ENCODE measurements around the gene TGFBR3.

Gene TGFBR3

GRCh38 chr1:91799159-91799558 lies 86.8 kb downstream of the TGFBR3 start:
- no peak for DNase-seq (ENCODE audit: low spot score)

- DNase-seq (ENCODE audit: low spot score): no peak
Observed at GRCh38 chr1:91798740-91799139, 87.2 kb downstream of the TGFBR3 start.

- DNase-seq (ENCODE audit: low spot score): no peak
Observed at GRCh38 chr1:91798241-91798648, 87.7 kb downstream of the TGFBR3 start.

- no peak for DNase-seq (ENCODE audit: low spot score)
Observed at GRCh38 chr1:91797164-91797563, 88.8 kb downstream of the TGFBR3 start.

- no peak for DNase-seq (ENCODE audit: low spot score)
Observed at GRCh38 chr1:91796390-91796654, 89.6 kb downstream of the TGFBR3 start.

GRCh38 chr1:91795591-91796389 lies 90.2 kb downstream of the TGFBR3 start:
- DNase-seq (ENCODE audit: low spot score): no peak

GRCh38 chr1:91793877-91794276 lies 92.1 kb downstream of the TGFBR3 start:
- DNase-seq (ENCODE audit: low spot score): no peak

GRCh38 chr1:91793189-91793588 lies 92.8 kb downstream of the TGFBR3 start:
- no peak for DNase-seq (ENCODE audit: low spot score)

GRCh38 chr1:91792489-91793071 lies 93.4 kb downstream of the TGFBR3 start:
- DNase-seq (ENCODE audit: low spot score): no peak

- DNase-seq (ENCODE audit: low spot score): no peak
Observed at GRCh38 chr1:91791691-91792488, 94.1 kb downstream of the TGFBR3 start.

- no peak for DNase-seq (ENCODE audit: low spot score)
Observed at GRCh38 chr1:91791103-91791502, 94.8 kb downstream of the TGFBR3 start.

- no peak for DNase-seq (ENCODE audit: low spot score)
Observed at GRCh38 chr1:91790392-91790791, 95.6 kb downstream of the TGFBR3 start.

- DNase-seq (ENCODE audit: low spot score): no peak
Observed at GRCh38 chr1:91789273-91789997, 96.5 kb downstream of the TGFBR3 start.

- no peak for DNase-seq (ENCODE audit: low spot score)
Observed at GRCh38 chr1:91787919-91788318, 98.0 kb downstream of the TGFBR3 start.

GRCh38 chr1:91784616-91785015 lies 101.3 kb downstream of the TGFBR3 start:
- no peak for DNase-seq (ENCODE audit: low spot score)

- DNase-seq (ENCODE audit: low spot score): no peak
Observed at GRCh38 chr1:91784191-91784590, 101.8 kb downstream of the TGFBR3 start.

- DNase-seq (ENCODE audit: low spot score): no peak
Observed at GRCh38 chr1:91783423-91784170, 102.4 kb downstream of the TGFBR3 start.

GRCh38 chr1:91781901-91782622 lies 103.9 kb downstream of the TGFBR3 start:
- DNase-seq (ENCODE audit: low spot score): no peak

GRCh38 chr1:91781371-91781825 lies 104.6 kb downstream of the TGFBR3 start:
- no peak for DNase-seq (ENCODE audit: low spot score)

- no peak for DNase-seq (ENCODE audit: low spot score)
Observed at GRCh38 chr1:91779548-91780021, 106.4 kb downstream of the TGFBR3 start.

- DNase-seq (ENCODE audit: low spot score): no peak
Observed at GRCh38 chr1:91778964-91779363, 107.0 kb downstream of the TGFBR3 start.
